Calu3 (cell line): ENCODE data around the gene PSMD8. TPM values are rescaled to one million over a fixed set of nuclear protein-coding genes. Genes with fewer than 3 reads are reported as not detected.

Source experiments
- BruUV-seq: library from RNA; stranded (reverse); fragments of 400-500 nt; replicated peaks from 2 replicates; lab custom pipeline; 2021; lab: Mats Ljungman, UMichigan
- CTCF ChIA-PET: fragments of 300-600 bp; sonication (Branson Sonifier 250); formaldehyde crosslinking; loops from one replicate; lab custom pipeline; 2022; ENCODE audit warnings: antibody characterized with exemption; lab: Charles Lee
- DNase-seq: peaks from one replicate; pipeline ENCODE4 v3.0.0; 2022
- H3K27ac Mint-ChIP-seq: one replicate; pipeline ENCODE4 v1.8.0; 2022; ENCODE audit warnings: mixed read lengths; ENCODE audit not compliant: unreplicated experiment
- H3K27me3 Mint-ChIP-seq: one replicate; pipeline ENCODE4 v1.8.0; 2022; ENCODE audit warnings: mixed read lengths; ENCODE audit not compliant: unreplicated experiment
- H3K36me3 Mint-ChIP-seq: one replicate; pipeline ENCODE4 v1.8.0; 2022; ENCODE audit warnings: mild to moderate bottlenecking, moderate library complexity, mixed read lengths; ENCODE audit not compliant: insufficient read depth, unreplicated experiment
- H3K4me1 Mint-ChIP-seq: one replicate; pipeline ENCODE4 v1.8.0; 2022; ENCODE audit warnings: mild to moderate bottlenecking, low read depth, mixed read lengths; ENCODE audit not compliant: unreplicated experiment
- H3K4me3 Mint-ChIP-seq: one replicate; pipeline ENCODE4 v1.8.0; 2022; ENCODE audit warnings: mild to moderate bottlenecking, low read depth, moderate library complexity, mixed read lengths; ENCODE audit not compliant: unreplicated experiment
- H3K9me3 Mint-ChIP-seq: one replicate; pipeline ENCODE4 v1.8.0; 2022; ENCODE audit warnings: low read depth, mixed read lengths; ENCODE audit not compliant: unreplicated experiment
- CTCF ChIP-seq: fragments of 200-600 bp; IDR thresholded peaks from one replicate; pipeline ENCODE4 v1.8.0; 2022; ENCODE audit warnings: antibody characterized with exemption; ENCODE audit not compliant: unreplicated experiment
- intact Hi-C: fragments of 100-400 bp; cut with micrococcal nuclease; formaldehyde crosslinking; loops from one replicate; pipeline ENCODE4 v1.10.0; 2022; ENCODE audit not compliant: unreplicated experiment
- total RNA-seq: library from RNA; stranded (reverse); gene quantifications from 2 replicates; pipeline ENCODE4 v1.2.3, GENCODE V29; 2022

The PSMD8 gene
- total RNA-seq, 1 experiment from 2014 or later = 233 TPM

DNA sequence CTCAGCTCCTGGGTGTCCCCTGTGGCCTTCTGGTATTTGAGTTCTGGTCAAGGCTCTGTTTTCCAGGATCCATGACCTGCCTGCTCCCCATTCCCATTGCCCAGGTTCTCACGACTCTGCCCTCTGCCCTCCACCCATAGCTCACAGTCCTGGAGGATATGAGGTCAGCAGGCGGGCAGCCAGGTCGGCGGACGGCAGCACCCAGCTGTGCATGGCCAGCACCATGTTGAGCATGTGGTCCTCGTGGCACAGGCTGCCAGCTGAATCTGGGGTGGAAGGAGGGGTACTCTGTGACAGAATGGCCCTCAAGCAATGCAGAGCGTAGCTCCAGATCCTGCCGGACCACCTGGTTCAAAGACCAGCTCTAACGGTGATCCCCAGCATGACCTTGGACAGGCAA, 46.6 kb downstream of the PSMD8 start:
- H3K27me3 Mint-ChIP-seq = peaks cover 62% of the 10 kb centered on the region
- H3K4me1 Mint-ChIP-seq = peaks cover 23% of the 10 kb centered on the region
- H3K27ac Mint-ChIP-seq = no peak overlapping the region
- H3K36me3 Mint-ChIP-seq = peaks cover 7% of the 10 kb centered on the region
- intact Hi-C loops = no loop called here
- no peak for DNase-seq
- TF ChIP-seq CTCF = no peak
- no peak overlapping the region for H3K4me3 Mint-ChIP-seq
- no peaks in the 10 kb centered on the region for H3K9me3 Mint-ChIP-seq
- CTCF ChIA-PET = no interaction called here
- no TSS peak for BruUV-seq

DNA sequence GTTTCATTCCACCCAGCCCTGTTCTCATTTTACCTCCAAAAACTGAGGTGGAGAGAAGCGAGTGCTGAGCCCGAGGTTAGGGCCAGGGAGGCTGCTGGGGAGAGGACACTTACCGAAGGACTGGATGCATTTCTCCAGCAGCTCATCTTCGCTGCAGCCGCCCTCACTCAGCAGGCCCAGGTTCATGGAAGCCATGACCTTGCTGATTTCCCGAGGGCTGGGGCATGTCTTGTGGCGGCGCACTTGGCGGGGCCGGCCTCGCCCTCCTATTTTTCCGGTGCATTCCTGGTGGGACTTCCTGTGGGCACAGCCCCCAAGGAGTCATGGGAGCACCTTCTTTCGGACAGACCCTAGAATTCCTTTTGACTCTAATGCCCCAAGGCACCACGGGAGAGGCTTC, 47.5 kb downstream of the PSMD8 start:
- no peak for DNase-seq
- Mint-ChIP-seq H3K4me1 (peaks cover 21% of the 10 kb centered on the region), H3K27ac (no peak overlapping the region), H3K36me3 (peaks cover 7% of the 10 kb centered on the region), H3K27me3 (peaks cover 67% of the 10 kb centered on the region), H3K4me3 (no peak overlapping the region), H3K9me3 (no peaks in the 10 kb centered on the region)
- no TSS peak for BruUV-seq
- intact Hi-C loops = no loop called here
- CTCF ChIA-PET = no interaction called here
- no peak for TF ChIP-seq CTCF

DNA sequence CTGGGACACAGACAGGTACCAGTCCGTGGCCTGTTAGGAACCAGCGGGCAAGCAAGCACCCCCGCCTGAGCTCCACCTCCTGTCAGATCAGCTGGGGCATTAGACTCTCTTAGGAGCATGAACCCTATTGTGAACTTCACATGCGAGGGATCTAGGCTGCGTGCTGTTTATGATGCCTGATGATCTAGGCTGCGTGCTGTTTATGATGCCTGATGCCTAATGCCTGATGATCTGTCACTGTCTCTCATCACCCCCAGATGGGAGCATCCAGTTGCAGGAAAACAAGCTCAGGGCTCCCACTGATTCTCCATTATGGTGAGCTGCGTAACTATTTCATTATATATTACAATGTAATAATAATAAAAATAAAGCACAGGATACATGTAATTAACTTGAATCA, 48.1 kb downstream of the PSMD8 start:
- intact Hi-C loops = no loop called here
- CTCF ChIA-PET = interaction anchor here (0.6 kb wide), 1 partner anchor 208 kb away, joined by 4 read pairs; no protein-coding TSS in a partner anchor

GRCh38 chr19:38424272-38424671, 49.9 kb downstream of the PSMD8 start:
- Mint-ChIP-seq H3K4me1 (no peaks in the 10 kb centered on the region), H3K4me3 (no peak overlapping the region), H3K9me3 (no peaks in the 10 kb centered on the region), H3K36me3 (no peaks in the 10 kb centered on the region), H3K27me3 (peaks cover 60% of the 10 kb centered on the region), H3K27ac (no peak overlapping the region)
- BruUV-seq = no TSS peak
- CTCF ChIA-PET = interaction anchor here (0.5 to 0.7 kb wide), 2 partner anchors 9 to 10 kb away, joined by 3 read pairs; no protein-coding TSS in a partner anchor
- no peak for DNase-seq
- intact Hi-C loops = no loop called here
- no peak for TF ChIP-seq CTCF

More for the DNA sequence above, 48.1 kb downstream of the PSMD8 start:
- no peak for TF ChIP-seq CTCF
- H3K27ac Mint-ChIP-seq = no peak overlapping the region
- peaks cover 7% of the 10 kb centered on the region for H3K36me3 Mint-ChIP-seq
- no peak for DNase-seq
- BruUV-seq = no TSS peak
- no peak overlapping the region for H3K4me3 Mint-ChIP-seq
- H3K4me1 Mint-ChIP-seq = peaks cover 15% of the 10 kb centered on the region
- H3K27me3 Mint-ChIP-seq = peaks cover 61% of the 10 kb centered on the region
- no peaks in the 10 kb centered on the region for H3K9me3 Mint-ChIP-seq
